Stromal cell of bone marrow (primary cell): Measurements from ENCODE around the gene DCAF6.

Source experiments
- DNase-seq: peaks from one replicate; pipeline ENCODE4 v3.0.0-alpha.2; 2012; ENCODE audit warnings: low read depth

DCAF6 gene

DNA sequence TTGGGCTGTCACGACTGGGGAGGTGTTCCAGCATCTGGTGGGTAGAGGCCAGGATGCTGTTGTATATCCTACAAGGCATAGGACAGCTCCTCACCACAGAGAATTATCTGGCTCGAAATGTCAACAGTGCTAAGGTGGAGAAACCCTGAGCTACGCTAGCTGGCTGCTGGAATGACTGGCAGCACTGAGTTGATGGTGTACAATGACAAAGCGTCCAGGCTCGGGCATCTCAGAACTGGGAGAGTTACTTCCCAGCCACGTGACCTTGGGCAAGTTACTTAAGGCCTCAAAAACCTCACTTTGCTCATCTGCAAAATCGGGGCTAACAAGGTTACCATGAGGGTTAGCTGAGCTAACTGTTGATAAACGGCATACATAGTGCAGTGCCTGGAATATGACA is 164.9 kb downstream of the DCAF6 start:
- DNase-seq, result no peak

DNA sequence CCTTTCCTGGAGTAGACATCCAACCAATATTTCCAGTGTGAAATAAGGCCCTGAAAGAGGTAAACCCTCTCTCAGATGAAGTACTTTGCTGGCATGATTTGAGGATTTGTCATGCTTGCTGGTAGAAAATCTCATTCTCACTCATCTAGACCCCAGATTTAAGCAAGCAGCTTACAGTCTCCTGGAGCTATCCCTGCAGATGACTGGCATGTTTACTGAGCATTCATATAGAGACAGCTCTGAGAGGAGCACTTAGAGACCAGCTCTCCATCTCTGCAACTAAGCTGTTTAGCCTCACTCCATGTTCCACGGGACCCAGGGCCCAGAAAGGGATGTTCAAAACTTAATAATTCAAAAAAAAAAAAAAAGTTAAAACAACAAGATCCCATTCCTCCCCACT is 166.0 kb downstream of the DCAF6 start:
- DNase-seq, result no peak

DNA sequence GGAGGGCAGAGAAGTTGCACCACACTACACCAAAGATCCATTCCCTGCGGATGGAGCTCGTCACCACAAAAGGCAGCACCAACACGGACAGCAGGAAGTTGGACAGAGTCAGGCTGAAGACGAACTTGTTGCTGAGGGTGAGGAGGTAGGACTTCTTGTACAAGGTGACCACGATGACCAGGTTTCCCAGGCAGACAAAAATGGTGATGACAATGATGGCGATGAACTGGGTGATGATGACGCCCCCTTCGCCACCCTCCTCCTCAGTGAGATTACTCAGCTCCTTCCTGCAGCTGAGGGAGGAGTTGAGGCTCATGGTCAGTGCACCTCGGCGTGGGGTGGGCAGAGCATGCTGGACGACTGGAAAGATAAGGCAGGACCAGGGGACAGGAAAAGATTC is 168.1 kb downstream of the DCAF6 start:
- DNase-seq, result no peak

DNA sequence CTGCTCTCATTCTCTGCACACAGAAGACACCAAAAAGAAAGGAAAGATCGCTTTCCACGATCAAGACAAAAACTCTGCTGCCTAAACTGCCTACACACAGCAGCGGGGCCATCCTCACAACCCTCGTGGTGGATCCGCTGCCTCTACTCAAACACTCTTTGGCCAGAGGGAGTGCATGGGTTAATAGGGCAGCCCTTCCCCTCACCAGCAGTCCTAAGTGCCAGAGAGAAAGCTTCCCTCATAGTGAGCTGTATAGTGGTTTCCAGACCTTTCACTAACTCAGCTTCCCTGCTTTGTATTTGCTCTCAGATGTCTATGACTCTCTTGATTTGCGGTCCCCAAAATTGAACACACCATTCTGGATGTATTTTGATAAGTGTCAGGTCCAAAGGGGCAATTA is 169.4 kb downstream of the DCAF6 start:
- no peak for DNase-seq

DNA sequence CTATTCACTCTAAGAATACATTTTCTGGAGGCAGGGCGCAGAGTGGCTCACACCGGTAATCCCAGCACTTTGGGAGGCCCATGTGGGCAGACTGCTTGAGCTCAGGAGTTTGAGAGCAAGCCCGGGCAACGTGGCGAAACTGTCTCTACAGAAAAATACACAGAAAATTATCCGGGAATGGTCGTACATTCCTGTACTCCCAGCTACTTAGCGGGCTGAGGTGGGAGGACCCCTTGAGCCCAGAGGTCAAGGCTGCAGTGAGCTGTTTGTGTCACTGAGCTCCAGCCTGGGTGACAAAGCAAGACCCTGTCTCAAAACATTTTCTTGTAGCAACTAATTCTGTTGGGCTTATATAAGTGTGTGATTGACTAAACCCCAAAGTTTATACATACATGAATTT is 169.8 kb downstream of the DCAF6 start:
- DNase-seq, result no peak

DNA sequence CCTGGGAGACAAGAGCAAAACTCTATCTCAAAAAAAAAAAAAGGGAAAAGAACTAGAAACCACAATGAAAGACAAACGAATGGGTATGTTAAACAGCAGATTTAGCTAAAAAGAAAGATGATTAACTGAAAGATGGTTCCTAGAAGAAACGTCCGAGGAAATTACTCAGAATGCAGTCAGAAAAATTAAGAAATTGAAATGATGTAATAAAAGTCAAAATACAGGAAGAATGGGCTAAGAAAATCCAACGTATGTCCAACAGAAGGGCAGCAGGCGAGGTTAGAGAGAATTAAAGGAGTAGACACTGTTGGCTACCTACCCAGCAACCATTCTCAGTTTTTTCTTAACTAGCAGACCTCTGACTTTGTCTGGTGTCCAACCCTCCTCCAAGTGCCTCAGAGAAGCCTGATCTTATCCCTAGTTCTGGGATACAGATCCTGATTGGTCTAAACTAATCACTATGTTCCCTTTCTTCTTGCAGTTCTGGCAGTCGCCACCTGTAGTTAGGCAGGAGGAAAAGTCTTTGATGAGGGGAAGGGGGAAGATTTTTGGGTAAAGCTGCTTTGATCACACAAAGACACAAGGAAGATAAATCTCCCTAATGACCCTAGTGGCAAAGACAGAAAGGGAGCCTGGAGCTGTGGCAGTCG is 174.5 kb downstream of the DCAF6 start:
- peak; percentile 6 for DNase-seq

DNA sequence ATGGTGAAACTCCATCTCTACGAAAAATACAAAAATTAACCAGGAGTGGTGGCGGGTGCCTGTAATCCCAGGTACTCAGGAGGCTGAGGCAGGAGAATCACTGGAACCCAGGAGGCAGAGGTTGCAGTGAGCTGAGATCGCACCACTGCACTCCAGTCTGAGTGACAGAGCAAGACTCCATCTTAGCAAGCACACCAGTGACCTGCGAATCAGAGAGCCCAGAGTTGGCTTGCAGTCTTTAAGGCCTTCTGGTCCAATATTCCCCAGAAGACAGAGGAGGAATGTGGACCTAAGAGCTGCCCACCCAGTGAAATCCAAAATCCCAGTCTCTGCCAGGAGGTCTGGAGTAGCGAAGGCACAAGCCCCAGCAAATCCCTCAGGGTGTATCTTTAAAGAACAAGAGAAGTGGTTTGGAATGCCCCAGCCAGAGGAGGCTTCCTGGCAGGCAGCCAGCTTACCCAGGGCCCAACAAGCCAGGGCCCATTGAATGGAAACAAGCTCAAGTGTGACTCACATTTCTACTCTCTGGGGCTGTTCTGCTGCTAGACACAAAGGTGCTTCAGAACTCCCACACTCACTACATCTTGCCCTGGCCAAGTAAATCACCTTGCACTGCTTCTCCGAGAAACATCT is 176.3 kb downstream of the DCAF6 start:
- DNase-seq, result peak; percentile 33

DNA sequence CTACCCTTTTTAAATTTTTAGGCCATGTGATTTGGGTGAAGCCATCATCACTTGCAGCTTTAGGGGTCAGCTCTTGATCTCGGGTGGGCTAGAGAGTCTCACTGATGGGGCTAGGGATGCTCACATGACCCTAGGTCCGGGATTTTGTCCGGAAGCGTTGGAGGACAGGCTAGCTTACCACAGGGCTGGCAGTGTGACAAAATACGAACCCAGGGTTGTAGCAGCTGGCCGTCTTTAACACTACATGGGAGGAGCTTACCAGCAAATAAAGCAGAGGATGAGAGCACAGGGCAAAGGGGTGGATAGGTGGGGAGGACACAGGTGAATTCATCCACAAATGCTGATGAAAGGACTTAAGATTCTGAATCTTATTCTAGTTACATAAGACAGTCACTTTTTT is 178.4 kb downstream of the DCAF6 start:
- DNase-seq, result no peak

DNA sequence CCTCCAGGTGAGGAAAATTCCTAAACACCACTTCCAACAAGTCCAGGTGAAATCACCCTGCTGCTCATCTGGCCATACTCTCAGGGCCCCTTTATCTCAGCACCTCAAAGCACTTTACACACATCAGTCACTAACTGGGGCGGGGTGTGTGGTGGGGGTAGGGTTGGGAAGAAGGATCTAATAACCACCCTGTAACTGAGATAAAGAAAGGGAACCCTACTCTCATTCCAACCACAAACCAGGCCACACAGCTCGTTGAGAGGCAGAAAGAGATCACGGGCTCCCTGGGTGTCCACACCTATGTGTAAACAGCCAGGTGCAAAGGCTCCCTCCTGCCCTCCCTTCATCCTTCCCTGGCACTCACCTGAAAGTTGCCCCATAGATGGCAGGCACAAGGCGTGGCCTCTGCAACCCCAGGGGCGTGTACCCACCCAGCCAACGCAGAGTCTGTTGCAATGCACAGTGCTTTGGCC is 179.9 kb downstream of the DCAF6 start:
- no peak for DNase-seq

DNA sequence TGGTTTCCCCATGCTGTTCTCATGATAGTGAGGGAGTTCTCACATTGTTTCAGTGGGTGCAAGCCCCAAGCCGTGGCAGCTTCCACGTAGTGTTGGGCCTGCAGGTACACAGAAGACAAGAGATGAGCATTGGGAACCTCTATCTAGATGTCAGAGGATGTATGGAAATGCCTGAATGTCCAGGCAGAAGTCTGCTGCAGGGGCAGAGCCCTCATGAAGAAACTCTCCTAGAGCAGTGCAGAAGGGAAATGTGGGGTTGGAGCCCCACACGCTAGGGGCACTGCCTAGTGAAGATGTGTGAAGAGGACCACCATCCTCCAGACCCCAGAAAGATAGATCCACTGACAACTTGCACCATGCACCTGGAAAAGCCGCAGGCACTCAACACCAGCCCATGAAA is 183.3 kb downstream of the DCAF6 start:
- DNase-seq, result no peak

DNA sequence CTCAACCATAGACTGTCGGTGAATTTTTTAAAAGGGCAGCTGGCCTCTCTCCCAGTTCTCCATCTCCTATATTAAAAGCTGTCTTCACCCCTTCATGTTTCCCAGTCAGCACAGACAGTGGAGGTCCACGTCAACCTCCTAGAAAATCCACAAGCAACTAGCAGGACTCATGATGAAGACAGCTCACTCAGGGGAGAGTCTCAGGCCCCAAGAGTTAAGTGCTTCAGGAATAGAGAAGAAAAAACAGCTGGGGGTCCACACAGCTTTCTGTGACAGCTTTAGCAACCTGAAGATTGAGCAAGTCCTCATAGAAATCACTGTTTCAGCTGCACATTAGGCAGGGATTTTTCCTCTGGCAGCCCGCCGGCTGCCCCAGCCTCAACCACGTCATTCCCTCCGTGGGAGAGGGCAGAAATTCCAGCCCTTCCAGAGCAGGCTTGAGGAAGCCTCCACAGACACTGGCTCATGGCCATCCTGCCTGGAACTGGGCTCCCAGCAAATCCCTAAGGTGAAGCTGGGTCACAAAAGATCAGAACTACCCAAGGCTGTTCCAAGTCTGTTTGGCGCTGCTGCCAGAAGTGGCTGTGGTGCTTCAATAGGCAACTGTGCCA is 185.0 kb downstream of the DCAF6 start:
- DNase-seq, result peak; percentile 79

DNA sequence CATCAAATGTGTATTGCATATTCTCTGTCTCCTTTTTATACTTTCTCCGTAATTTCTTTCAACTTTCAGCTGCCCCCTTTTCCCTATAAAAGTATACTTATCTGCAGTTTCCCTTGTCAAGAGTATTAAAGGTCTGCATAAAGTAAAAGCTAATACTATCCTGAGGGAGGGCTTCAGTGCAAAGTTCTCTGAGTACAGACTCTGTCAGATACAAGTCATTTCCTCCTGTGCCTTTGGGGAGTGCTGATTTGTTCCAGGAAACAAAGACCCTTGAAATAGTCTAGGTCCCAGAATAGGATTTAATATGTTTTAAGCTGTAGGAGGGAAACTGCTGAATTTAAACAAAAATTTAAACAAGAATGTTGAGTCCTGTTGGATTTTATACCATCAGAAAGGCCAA is 188.6 kb downstream of the DCAF6 start:
- no peak for DNase-seq
